IMR-90 (cell line): ENCODE measurements around the gene LCN12.

Experiments
- BHLHE40 ChIP-seq: fragments of 150-350 bp; IDR thresholded peaks from 2 replicates; pipeline ENCODE4 v1.6.1; 2016; ENCODE audit warnings: mild to moderate bottlenecking, low read depth, low read length
- CEBPB ChIP-seq: IDR thresholded peaks from 2 replicates; pipeline ENCODE4 v1.6.1; 2012; ENCODE audit warnings: low read depth, low read length, improper control_type of control experiment
- ELK1 ChIP-seq: fragments of 150-350 bp; IDR thresholded peaks from 2 replicates; pipeline ENCODE4 v1.6.1; 2016; ENCODE audit warnings: low read depth, mild to moderate bottlenecking, low read length, moderate library complexity, borderline replicate concordance
- FOS ChIP-seq: fragments of 150-350 bp; IDR thresholded peaks from 2 replicates; pipeline ENCODE4 v1.6.1; 2016; ENCODE audit warnings: low read depth, low read length
- POLR2A ChIP-seq: IDR thresholded peaks from 2 replicates; pipeline ENCODE4 v1.6.1; 2012; ENCODE audit warnings: mild to moderate bottlenecking, low read depth, low read length
- RAD21 ChIP-seq: IDR thresholded peaks from 2 replicates; pipeline ENCODE4 v1.6.1; 2012; ENCODE audit warnings: low read length, improper control_type of control experiment
- SMC3 ChIP-seq: fragments of 150-350 bp; IDR thresholded peaks from 2 replicates; pipeline ENCODE4 v1.6.1; 2016; ENCODE audit warnings: low read depth, mild to moderate bottlenecking, antibody characterized with exemption, low read length, moderate library complexity
- USF2 ChIP-seq: fragments of 150-350 bp; IDR thresholded peaks from 2 replicates; pipeline ENCODE4 v1.6.1; 2017; ENCODE audit warnings: mild to moderate bottlenecking, antibody characterized with exemption, low read length, low read depth
- TF ChIP-seq, protein P1 (sequence below): conservative IDR thresholded peaks from 2 replicates; pipeline ENCODE4 v1.5.1; 2012; ENCODE audit warnings: mild to moderate bottlenecking, low read depth, low read length, improper control_type of control experiment

- TF ChIP-seq, protein P1, sequence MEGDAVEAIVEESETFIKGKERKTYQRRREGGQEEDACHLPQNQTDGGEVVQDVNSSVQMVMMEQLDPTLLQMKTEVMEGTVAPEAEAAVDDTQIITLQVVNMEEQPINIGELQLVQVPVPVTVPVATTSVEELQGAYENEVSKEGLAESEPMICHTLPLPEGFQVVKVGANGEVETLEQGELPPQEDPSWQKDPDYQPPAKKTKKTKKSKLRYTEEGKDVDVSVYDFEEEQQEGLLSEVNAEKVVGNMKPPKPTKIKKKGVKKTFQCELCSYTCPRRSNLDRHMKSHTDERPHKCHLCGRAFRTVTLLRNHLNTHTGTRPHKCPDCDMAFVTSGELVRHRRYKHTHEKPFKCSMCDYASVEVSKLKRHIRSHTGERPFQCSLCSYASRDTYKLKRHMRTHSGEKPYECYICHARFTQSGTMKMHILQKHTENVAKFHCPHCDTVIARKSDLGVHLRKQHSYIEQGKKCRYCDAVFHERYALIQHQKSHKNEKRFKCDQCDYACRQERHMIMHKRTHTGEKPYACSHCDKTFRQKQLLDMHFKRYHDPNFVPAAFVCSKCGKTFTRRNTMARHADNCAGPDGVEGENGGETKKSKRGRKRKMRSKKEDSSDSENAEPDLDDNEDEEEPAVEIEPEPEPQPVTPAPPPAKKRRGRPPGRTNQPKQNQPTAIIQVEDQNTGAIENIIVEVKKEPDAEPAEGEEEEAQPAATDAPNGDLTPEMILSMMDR = no peak
- no peak for TF ChIP-seq CEBPB
- TF ChIP-seq USF2 = no peak
- TF ChIP-seq POLR2A = no peak
- TF ChIP-seq RAD21 = no peak
- no peak for TF ChIP-seq SMC3
- TF ChIP-seq BHLHE40 = no peak
- no peak for TF ChIP-seq ELK1
- no peak for TF ChIP-seq FOS
Observed at GRCh38 chr9:136972743-136973142, 20.7 kb downstream of the LCN12 start.
